ENCODE data around the gene UTP11. TPM values are rescaled to one million over a fixed set of nuclear protein-coding genes. Genes with fewer than 3 reads are reported as not detected.

UTP11 gene
- total RNA-seq, 4 donors from 2014 or later = 36.1 to 43.9 (median 39.4) TPM

- no peak overlapping the region for H3K4me3 ChIP-seq (replicated peaks in 1 of 3)
- no peak for TF ChIP-seq POLR2A (IDR thresholded peaks at IDR 0.05)
- TF ChIP-seq CTCF (IDR thresholded peaks at IDR 0.05) = no peak
- H3K9me3 ChIP-seq = no peaks in the 10 kb centered on the region
- peaks cover 0 to 14% of the 10 kb centered on the region in 2 donors for H3K4me1 ChIP-seq
- H3K36me3 ChIP-seq = peaks cover 46 to 48% of the 10 kb centered on the region in 2 donors
- intact Hi-C loops (cut with DNase I) = loop anchor here (10.0 kb wide), 1 partner anchor 809 kb away; no protein-coding TSS in a partner anchor
- no peak for DNase-seq
- no peaks in the 10 kb centered on the region for H3K27me3 ChIP-seq
- H3K27ac ChIP-seq = no peak overlapping the region
- 90 to 91% methylated on average over 6 of the region's 6 CpGs for WGBS, 2 donors
These were observed 13.1 kb downstream of the UTP11 start for GRCh38 chr1:38025664-38026063.

GRCh38 chr1:38026592-38027200 is 14.2 kb downstream of the UTP11 start:
- Histone ChIP-seq H3K4me1 (peaks cover 0 to 14% of the 10 kb centered on the region in 2 donors), H3K9me3 (no peaks in the 10 kb centered on the region), H3K4me3 (replicated peaks in 1 of 3) (no peak overlapping the region), H3K36me3 (peaks cover 38 to 40% of the 10 kb centered on the region in 2 donors), H3K27ac (no peak overlapping the region), H3K27me3 (no peaks in the 10 kb centered on the region)
- intact Hi-C loops (cut with DNase I) = loop anchor here (10.0 kb wide), 1 partner anchor 808 kb away; no protein-coding TSS in a partner anchor
- peak; percentile 69 to 71 for DNase-seq
- TF ChIP-seq CTCF (IDR thresholded peaks at IDR 0.05) = peak in 5 of 6 experiments; percentile 28 to 67 (median 63)
- no peak for TF ChIP-seq POLR2A (IDR thresholded peaks at IDR 0.05)
- WGBS, 2 donors = 66 to 80% methylated on average over 6 to 8 of the region's 8 CpGs

GRCh38 chr1:38027201-38028104 is 14.9 kb downstream of the UTP11 start:
- intact Hi-C loops (cut with DNase I) = loop anchor here (10.0 kb wide), 1 partner anchor 807 kb away; no protein-coding TSS in a partner anchor

GRCh38 chr1:38028105-38028591 is 15.6 kb downstream of the UTP11 start:
- no peak for TF ChIP-seq CTCF (IDR thresholded peaks at IDR 0.05)
- no peak for TF ChIP-seq POLR2A (IDR thresholded peaks at IDR 0.05)
- Histone ChIP-seq H3K36me3 (peaks cover 25 to 26% of the 10 kb centered on the region in 2 donors), H3K4me1 (peaks cover 0 to 14% of the 10 kb centered on the region in 2 donors), H3K9me3 (no peaks in the 10 kb centered on the region), H3K27ac (no peak overlapping the region), H3K27me3 (no peaks in the 10 kb centered on the region), H3K4me3 (replicated peaks in 1 of 3) (no peak overlapping the region)
- DNase-seq = no peak
- intact Hi-C loops (cut with DNase I) = loop anchor here (10.0 kb wide), 1 partner anchor 807 kb away; no protein-coding TSS in a partner anchor
- 74 to 86% methylated on average over 3 of the region's 3 CpGs for WGBS, 2 donors

More at GRCh38 chr1:38027201-38028104, 14.9 kb downstream of the UTP11 start:
- Histone ChIP-seq H3K27me3 (no peaks in the 10 kb centered on the region), H3K27ac (no peak overlapping the region), H3K4me1 (peaks cover 0 to 14% of the 10 kb centered on the region in 2 donors), H3K4me3 (replicated peaks in 1 of 3) (no peak overlapping the region), H3K9me3 (no peaks in the 10 kb centered on the region), H3K36me3 (peaks cover 32% of the 10 kb centered on the region in 2 donors)
- TF ChIP-seq POLR2A (IDR thresholded peaks at IDR 0.05) = no peak
- no peak for TF ChIP-seq CTCF (IDR thresholded peaks at IDR 0.05)
- no peak for DNase-seq
- WGBS, 2 donors = 73 to 84% methylated on average over 16 to 19 of the region's 19 CpGs

Measured in thyroid gland (tissue), 4 donors.